ENCODE results near the gene FFAR1.
"Not testable (repeated sequence)": the region's sequence is repeated elsewhere in the genome, so short reads cannot be mapped to it uniquely, and the experiment has no call there.

FFAR1 gene

DNA sequence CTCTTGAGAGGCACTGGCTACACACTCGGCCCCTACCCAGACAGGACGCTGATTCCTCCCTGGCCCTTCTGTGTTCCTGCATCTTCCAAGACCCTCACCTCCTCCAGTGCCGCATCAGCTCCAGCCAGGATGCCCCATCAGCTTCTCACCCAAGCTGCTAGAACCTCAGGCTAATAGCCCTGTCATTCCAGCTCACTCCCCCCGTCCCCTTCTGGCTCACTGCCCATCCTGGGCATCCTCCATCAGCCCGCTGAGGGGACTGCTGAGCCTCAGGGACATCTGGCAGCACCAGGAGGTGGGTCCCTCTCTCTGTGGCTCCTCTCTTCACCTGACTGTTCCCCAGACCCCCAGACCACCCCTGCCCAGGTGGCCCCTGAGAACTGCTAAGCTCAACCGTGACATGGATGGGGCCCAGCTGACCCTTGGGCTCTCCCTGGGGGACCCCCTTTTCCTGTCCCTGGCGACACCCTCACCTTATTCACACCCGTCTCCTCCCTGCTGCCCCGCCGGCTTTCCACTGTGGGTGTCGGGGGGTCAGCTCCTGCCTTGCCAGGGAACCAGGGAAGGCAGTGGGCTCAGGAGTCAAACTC, 15.4 kb downstream of the FFAR1 start:
- no peak for DNase-seq

- DNase-seq = no peak
These were observed 16.2 kb downstream of the FFAR1 start for GRCh38 chr19:35363711-35364425.

DNA sequence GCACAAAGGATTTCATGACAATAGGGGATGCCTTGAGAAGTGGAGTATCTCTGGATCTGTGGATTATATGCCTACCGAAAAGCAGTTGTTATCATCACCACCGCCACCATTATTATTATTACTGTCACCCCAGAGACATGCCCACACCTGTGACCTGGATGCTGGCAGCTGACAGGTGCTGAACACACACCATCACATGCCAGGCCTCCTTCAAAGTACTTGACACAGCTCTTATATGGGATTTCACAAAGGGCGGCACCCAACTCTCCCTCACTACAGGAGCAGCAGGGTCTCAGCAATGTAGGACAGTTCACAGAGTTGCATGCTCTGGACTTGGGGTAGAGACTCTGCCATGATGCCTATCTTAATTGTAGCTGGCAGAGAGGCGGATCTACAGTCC, 17.6 kb downstream of the FFAR1 start:
- no peak for DNase-seq

- DNase-seq = no peak
These were observed 20.7 kb downstream of the FFAR1 start for GRCh38 chr19:35368378-35368777.

GRCh38 chr19:35369522-35369921, 21.8 kb downstream of the FFAR1 start:
- no peak for DNase-seq

- DNase-seq = no peak
These were observed 23.0 kb downstream of the FFAR1 start, which contains the start of gene GPR42 for GRCh38 chr19:35370722-35371121. GPR42 (plus strand) TSS chr19:35371068; CDS start chr19:35371360, 292 bp downstream.

GRCh38 chr19:35373492-35373891, 25.8 kb downstream of the FFAR1 start:
- DNase-seq = no peak

DNA sequence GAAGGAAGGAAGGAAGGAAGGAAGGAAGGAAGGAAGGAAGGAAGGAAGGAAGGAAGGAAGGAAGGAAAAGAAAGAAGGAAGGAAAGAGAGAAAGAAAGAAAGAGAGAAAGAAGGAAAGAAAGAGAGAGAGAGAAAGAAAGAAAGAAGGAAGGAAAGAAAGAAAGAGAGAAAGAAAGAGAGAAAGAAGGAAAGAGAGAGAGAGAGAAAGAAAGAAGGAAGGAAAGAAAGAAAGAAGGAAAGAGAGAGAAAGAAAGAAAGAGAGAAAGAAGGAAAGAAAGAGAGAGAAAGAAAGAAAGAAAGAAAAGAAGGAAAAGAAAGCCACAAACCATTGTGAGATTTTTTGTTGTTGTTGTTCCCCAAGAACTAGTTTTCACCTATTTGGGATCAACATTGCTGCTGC, 26.3 kb downstream of the FFAR1 start:
- not testable (repeated sequence) for DNase-seq

DNA sequence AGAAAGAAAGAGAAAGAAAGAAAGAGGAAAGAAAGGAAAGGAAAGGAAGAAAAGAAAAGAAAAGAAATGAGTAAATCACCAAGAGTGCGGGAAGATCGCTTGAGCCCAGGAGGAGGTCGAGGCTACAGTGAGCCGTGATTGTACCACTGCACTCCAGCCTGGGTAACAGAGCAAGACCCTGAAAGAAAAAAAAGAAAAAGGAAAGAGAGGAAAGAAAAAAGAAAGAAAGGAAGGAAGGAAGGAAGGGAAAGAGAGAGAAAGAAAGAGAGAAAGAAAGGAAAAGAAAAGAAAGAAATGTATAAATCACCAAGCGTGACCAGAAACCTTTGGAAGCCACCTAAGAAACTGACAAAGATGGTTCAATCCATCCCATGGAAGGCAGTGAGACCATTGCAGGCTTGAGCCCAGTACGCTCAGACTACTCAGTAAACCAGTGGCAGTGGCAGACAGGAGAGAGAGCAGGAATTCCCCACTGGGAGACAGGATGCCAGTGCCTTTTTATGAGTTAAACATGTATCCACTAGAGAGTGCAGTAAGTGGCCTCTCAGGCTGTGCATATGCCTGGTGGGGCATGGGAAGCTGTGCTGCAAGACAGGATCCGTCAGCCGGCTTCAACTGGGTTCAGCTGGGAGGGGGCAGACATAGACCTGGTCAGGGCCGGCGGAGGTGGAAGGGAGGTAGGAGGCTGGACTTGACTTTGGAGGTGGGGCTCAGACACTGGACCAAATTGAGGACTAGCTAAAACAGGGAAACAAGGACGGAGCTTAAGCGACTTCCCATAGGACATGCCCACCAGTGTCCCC, 28.0 kb downstream of the FFAR1 start:
- DNase-seq = no peak

- DNase-seq = no peak
These were observed 30.0 kb downstream of the FFAR1 start for GRCh38 chr19:35377656-35378055.

DNA sequence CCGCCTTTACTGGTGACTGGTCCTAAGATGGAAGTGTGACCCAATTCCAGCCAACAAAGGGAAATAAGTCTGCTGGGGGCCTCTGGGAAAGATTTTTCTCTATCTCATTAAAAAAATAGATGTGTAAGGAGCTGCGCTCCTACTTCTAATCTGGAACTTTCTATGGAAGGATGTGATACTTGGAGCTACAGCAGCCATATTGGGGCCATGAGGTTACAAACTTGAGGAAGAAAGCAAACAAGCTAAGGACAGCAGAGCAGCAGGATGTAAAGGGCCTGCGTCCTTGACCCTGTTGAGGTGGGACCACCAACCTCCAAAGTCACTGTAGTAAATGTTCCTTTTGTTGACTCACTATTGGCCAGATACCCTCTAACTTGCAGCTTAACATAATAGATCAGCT, 30.7 kb downstream of the FFAR1 start:
- no peak for DNase-seq

GRCh38 chr19:35379545-35379944, 31.8 kb downstream of the FFAR1 start:
- not testable (repeated sequence) for DNase-seq

GRCh38 chr19:35379992-35380391, 32.3 kb downstream of the FFAR1 start:
- DNase-seq = no peak

DNA sequence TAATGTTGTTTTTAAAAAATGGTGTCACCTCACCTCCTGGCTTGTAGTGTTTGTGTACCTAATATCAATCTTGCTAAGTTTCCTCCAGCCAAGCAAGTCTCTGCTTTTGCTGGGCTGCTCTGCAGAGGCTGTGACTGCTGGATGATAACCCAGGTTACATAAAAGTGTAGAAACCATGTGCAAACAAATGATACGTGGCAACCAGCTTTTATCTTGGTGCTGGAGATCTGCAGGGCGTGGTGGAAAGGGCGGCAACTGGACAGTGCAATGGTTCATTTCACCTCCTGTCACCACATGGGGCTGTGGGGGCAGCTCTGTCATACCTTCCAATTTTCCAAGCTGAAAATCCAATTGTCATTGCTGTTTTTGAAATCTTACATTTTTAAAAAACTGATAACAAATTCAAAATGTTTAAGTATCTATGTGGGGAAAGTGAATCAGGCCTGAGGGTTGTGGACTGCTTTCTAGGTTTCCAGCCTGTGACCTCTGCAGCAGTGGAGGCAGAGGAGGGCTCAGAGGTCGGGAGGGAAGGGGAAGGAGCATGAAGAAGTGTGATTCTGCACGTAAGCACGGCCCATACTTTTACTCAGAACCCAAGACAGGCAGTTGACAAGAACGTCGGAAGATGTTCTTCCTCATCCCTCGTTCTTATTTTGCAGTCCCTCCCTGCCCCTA, 32.9 kb downstream of the FFAR1 start:
- DNase-seq = no peak

GRCh38 chr19:35381318-35381717, 33.6 kb downstream of the FFAR1 start:
- no peak for DNase-seq

DNA sequence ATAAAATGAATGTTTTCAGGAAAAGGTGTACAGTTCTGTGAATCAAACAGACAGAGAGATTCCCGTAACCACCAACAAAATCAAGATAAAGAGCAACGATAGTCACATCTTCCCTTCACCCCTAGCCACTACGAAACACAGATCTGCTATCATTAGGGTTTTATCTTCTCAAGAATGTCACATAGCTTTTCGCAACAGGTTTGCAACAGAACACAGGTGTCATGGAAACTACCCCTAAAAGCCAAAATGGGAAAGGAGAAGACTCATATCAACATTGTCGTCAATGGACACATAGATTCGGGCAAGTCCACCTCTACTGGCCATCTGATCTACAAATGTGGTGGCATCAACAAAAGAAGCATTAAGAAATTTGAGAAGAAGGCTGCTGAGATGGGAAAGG, 34.2 kb downstream of the FFAR1 start:
- no peak for DNase-seq

GRCh38 chr19:35383536-35383935, 35.8 kb downstream of the FFAR1 start:
- DNase-seq = no peak

GRCh38 chr19:35388277-35389054, 40.8 kb downstream of the FFAR1 start:
- no peak for DNase-seq

DNA sequence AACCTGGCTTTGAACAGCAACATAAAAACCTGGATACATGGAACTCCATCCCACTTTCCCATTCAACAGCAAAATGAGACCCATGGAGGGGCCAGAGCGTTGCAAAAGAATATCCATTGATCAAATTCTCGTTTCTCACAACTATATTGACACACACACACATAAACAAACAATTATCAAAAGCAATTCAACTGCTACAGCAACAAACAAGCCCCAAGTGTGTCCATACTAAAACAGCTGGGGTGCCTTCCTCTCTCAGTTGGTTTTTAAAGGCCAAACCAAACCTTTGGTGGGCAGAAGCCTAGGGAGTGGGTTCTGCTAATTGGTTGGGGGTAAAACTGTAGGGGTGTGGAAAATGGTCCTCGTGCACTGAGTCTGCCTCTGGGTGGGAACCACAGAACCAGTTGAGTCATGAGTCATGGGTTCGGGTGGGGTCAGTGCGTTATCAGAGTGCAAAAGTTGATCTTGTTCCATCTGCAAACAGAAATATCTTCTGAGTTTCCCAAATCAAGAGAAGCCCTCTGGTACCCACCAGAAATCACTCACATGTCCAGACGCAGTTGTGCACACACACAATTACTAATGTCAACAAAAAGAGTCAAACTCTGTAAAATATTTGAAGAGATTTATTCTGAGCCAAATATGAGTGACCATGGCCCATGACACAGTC, 41.6 kb downstream of the FFAR1 start:
- DNase-seq = no peak

DNA sequence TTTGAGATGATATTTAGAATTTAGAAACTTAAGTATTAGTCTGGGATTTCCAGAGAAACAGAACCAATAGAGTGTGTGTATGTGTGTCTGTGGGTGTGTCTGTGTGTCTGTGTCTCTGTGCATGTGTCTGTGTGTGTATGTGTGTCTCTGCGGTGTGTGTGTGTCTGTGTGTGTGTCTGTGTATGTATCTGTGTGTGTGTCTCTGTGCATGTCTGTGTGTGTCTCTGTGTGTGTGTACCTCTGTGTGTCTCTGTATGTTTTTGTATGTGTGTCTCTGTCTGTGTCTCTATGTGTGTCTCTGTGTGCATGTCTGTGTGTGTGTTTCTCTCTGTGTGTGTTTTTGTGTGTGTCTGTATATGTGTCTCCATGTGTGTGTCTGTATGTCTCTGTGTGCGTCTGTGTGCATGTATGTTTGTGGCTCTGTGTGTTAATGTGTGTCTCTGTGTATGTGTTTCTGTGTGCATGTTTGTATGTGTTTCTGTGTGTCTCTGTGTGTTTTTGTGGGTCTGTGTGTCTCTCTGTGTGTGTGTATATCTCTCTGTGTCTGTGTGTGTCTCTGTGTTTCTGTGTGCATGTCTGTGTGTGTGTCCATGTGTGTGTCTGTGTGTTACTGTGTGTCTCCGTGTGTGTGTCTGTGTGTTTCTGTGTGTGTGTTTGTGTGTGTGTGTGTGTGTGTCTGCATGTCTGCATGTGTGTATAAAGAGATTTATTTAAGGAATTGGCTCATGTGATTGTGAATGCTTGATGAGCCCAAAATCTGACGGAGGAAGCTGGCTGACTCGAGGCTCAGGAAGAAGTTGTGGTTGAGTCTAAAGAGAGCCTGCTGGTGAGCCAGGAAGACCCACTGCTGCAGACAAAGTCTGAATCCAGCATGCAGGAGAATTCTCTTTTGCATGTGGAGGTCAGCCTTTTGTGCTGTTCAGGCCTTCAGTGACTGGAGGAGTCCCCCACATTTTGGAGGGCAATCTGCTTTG, 45.3 kb downstream of the FFAR1 start:
- DNase-seq = no peak

Data from fibroblast of skin of scalp (primary cell).